ENCODE measurements around the gene IL15.

- TF ChIP-seq, protein P1, sequence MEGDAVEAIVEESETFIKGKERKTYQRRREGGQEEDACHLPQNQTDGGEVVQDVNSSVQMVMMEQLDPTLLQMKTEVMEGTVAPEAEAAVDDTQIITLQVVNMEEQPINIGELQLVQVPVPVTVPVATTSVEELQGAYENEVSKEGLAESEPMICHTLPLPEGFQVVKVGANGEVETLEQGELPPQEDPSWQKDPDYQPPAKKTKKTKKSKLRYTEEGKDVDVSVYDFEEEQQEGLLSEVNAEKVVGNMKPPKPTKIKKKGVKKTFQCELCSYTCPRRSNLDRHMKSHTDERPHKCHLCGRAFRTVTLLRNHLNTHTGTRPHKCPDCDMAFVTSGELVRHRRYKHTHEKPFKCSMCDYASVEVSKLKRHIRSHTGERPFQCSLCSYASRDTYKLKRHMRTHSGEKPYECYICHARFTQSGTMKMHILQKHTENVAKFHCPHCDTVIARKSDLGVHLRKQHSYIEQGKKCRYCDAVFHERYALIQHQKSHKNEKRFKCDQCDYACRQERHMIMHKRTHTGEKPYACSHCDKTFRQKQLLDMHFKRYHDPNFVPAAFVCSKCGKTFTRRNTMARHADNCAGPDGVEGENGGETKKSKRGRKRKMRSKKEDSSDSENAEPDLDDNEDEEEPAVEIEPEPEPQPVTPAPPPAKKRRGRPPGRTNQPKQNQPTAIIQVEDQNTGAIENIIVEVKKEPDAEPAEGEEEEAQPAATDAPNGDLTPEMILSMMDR (conservative IDR thresholded peaks at IDR 0.05; ENCODE audit: low read length), result no peak
- TF ChIP-seq EZH2phosphoT487 (IDR thresholded peaks at IDR 0.05; ENCODE audit: borderline replicate concordance), result no peak
Observed at GRCh38 chr4:141658309-141658708, 21.9 kb downstream of the IL15 start.

All from Loucy (cell line).